Measurements from ENCODE around the gene SYTL3. TPM values are rescaled to one million over a fixed set of nuclear protein-coding genes. Genes with fewer than 3 reads are reported as not detected.

SYTL3 gene
- polyA plus RNA-seq, 1 of the 3 experiments (the other 2 are of a cell fraction): 2.3 TPM

DNA sequence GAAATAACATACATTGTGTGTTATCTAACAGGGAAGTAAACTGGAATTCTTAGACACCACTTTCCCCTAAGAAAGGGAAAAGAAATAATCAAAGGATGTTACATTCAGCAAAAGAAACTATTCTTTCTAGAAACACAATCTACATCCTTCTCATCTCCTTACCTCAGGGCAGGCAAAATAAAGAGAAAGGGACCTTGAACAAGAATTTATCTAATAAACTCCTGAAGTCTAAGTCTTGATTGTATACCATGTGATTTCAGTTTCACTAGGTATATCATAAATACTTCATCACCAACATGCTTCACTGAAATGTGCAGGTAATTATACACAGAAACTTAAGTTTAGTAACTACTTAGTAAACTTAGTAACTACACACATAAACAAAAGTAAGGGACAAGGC, 154.4 kb downstream of the SYTL3 start:
- H3K79me2 ChIP-seq (ENCODE audit: insufficient read depth): peaks cover 93% of the 10 kb centered on the region
- H3K9me2 ChIP-seq: no peaks in the 10 kb centered on the region
- no peak overlapping the region for H3K4me3 ChIP-seq (ENCODE audit: low read depth in 2 of 2, low read length in 1 of 2)
- POLR2A ChIA-PET: no interaction called here
- no peak overlapping the region for H2AFZ ChIP-seq (ENCODE audit: low read depth)
- no peak overlapping the region for H3K9ac ChIP-seq
- peak overlapping the region; percentile 6; the same call in 1 of the 2 replicates for H3K4me2 ChIP-seq
- no peaks in the 10 kb centered on the region for H3K27me3 ChIP-seq (ENCODE audit: insufficient read depth)
- peak overlapping the region; percentile 40 to 65; a peak in 3 of 4 replicates for H3K27ac ChIP-seq (ENCODE audit: low read depth in 2 of 2, low read length in 1 of 2)
- H4K20me1 ChIP-seq (ENCODE audit: insufficient read depth): peaks cover 8% of the 10 kb centered on the region; the same call in 1 of the 2 replicates
- DNase-seq: no peak
- CTCF ChIA-PET: no interaction called here
- peaks cover 12% of the 10 kb centered on the region for H3F3A ChIP-seq (replicated peaks; ENCODE audit: insufficient read depth)
- H3K4me1 ChIP-seq (ENCODE audit: control insufficient read depth in 1 of 2, insufficient read depth in 2 of 2, low read depth in 1 of 2, low read length in 1 of 2): peaks cover 13 to 23% of the 10 kb centered on the region in 2 experiments; a peak in 3 of 4 replicates
- no peak for TF ChIP-seq SIN3A (IDR thresholded peaks at IDR 0.05; ENCODE audit: borderline replicate concordance, low read depth, low read length)
- no peak for TF ChIP-seq FOSL2 (IDR thresholded peaks at IDR 0.05; ENCODE audit: borderline replicate concordance, low read depth)
- TF ChIP-seq NRF1 (IDR thresholded peaks at IDR 0.05; ENCODE audit: low read depth, low read length): no peak
- no peak for TF ChIP-seq JUND (IDR thresholded peaks at IDR 0.05)
- TF ChIP-seq YY1 (IDR thresholded peaks at IDR 0.05; ENCODE audit: low read depth): no peak
- TF ChIP-seq CTCF (IDR thresholded peaks at IDR 0.05): no peak
- no peak for TF ChIP-seq GABPA (IDR thresholded peaks at IDR 0.05; ENCODE audit: low read depth)
- TF ChIP-seq TAF1 (IDR thresholded peaks at IDR 0.05; ENCODE audit: borderline replicate concordance, low read depth, low read length): no peak
- TF ChIP-seq TEAD4 (IDR thresholded peaks at IDR 0.05; ENCODE audit: borderline replicate concordance, insufficient read depth): no peak
- TF ChIP-seq GATA2 (CRISPR knock-in tag; IDR thresholded peaks at IDR 0.05): no peak
- no peak for TF ChIP-seq MEF2A (IDR thresholded peaks at IDR 0.05; ENCODE audit: borderline replicate concordance, low read depth)
- TF ChIP-seq IRF3 (IDR thresholded peaks at IDR 0.05; ENCODE audit: low read depth, low read length): no peak
- TF ChIP-seq, protein P1, sequence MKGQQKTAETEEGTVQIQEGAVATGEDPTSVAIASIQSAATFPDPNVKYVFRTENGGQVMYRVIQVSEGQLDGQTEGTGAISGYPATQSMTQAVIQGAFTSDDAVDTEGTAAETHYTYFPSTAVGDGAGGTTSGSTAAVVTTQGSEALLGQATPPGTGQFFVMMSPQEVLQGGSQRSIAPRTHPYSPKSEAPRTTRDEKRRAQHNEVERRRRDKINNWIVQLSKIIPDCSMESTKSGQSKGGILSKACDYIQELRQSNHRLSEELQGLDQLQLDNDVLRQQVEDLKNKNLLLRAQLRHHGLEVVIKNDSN (IDR thresholded peaks at IDR 0.05; ENCODE audit: borderline replicate concordance, low read depth): no peak
- TF ChIP-seq EZH2phosphoT487 (IDR thresholded peaks at IDR 0.05; ENCODE audit: borderline replicate concordance, low read depth): no peak
- no peak for TF ChIP-seq ELF1 (IDR thresholded peaks at IDR 0.05)
- TF ChIP-seq EP300 (IDR thresholded peaks at IDR 0.05; ENCODE audit: borderline replicate concordance in 1 of 2, low read depth in 1 of 2, low read length in 1 of 2): no peak
- TF ChIP-seq, protein P2, sequence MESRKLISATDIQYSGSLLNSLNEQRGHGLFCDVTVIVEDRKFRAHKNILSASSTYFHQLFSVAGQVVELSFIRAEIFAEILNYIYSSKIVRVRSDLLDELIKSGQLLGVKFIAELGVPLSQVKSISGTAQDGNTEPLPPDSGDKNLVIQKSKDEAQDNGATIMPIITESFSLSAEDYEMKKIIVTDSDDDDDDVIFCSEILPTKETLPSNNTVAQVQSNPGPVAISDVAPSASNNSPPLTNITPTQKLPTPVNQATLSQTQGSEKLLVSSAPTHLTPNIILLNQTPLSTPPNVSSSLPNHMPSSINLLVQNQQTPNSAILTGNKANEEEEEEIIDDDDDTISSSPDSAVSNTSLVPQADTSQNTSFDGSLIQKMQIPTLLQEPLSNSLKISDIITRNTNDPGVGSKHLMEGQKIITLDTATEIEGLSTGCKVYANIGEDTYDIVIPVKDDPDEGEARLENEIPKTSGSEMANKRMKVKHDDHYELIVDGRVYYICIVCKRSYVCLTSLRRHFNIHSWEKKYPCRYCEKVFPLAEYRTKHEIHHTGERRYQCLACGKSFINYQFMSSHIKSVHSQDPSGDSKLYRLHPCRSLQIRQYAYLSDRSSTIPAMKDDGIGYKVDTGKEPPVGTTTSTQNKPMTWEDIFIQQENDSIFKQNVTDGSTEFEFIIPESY (IDR thresholded peaks at IDR 0.05; ENCODE audit: borderline replicate concordance, low read depth): no peak
- H3K36me3 ChIP-seq (replicated peaks in 1 of 2; ENCODE audit: control insufficient read depth in 1 of 2, insufficient read depth in 2 of 2, low read length in 1 of 2): peaks cover 4 to 20% of the 10 kb centered on the region in 2 experiments
- no peaks in the 10 kb centered on the region for H3K9me3 ChIP-seq
